Activated T-helper 9 cell treated with anti-CD3 and anti-CD28 coated beads, Interleukin-2, amount 50 U/mL, for 16 hours (primary cell): ENCODE data around the gene C5orf15.
"Not testable (repeated sequence)": the region's sequence is repeated elsewhere in the genome, so short reads cannot be mapped to it uniquely, and the experiment has no call there.

Source experiments
- DNase-seq: peaks from one replicate; pipeline ENCODE4 v3.0.0-alpha.2; 2020; ENCODE audit warnings: low read depth

The C5orf15 gene

DNA sequence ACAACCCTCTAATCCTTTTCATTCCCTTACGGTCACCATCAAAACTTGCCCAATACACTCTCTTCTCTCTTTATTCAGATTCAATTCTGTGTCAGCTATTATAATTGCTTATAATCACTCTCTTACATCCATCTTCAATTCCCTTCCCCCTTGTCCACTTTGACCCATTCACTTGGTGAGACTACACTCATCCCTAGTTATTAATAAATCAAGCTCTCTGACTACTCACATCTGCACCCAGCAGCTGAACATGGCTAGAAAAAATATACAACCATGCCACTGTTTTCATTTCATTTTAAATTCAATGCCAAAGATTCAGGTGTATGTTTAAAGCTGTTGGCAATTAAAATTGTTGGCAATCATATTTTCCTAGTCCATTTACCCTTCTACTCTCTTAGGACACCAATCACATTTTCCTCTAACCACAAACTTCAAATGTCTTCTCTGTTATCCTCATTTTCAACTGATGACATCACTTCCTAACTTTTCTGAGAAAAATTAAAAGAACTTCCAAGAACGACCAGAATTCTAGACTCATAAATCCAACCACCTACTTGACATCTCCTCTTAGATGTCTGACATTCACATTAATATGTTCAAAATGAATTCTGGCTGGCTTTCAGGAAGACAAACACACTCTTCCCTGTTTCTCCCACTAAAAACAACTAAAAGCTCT, 5.5 kb downstream of the C5orf15 start:
- DNase-seq = no peak

DNA sequence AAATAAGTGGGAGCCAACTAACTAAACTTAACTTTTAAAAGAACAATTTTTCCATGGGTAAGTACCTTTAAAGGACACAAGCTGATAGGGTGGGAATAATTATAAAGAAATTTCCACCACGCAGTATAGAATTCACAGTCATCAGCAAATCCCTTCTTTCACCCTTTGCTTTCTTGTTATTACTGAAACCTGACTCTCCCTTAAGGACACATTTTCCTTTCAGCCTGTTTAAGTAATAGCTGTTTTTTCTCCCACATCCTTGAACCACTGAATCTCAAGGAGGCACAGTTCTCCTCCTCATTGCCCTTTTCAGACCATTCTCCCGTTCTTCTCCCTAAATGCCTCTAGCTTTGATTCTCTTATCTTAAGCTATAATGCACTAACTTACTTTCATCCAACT, 6.3 kb downstream of the C5orf15 start:
- no peak for DNase-seq

DNA sequence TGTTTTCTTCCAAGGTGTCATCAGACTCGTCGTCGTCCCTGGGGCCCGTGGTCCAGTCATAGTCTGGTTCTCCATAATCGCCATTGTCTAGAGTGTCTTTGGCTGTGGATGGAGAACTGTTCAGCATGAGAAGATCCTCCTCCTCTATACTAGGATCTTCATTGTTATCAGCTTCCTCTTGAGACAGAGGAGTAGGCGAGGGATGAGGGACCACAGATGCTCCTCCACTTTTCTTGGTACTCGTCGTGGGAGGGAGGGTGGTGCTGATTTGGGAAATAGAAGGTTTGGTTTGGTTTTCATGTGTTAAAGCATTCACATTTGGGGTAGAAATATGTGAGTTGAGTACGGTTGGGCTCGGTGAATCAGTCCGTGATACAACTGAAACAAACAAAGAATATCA, 8.8 kb downstream of the C5orf15 start:
- DNase-seq = no peak

DNA sequence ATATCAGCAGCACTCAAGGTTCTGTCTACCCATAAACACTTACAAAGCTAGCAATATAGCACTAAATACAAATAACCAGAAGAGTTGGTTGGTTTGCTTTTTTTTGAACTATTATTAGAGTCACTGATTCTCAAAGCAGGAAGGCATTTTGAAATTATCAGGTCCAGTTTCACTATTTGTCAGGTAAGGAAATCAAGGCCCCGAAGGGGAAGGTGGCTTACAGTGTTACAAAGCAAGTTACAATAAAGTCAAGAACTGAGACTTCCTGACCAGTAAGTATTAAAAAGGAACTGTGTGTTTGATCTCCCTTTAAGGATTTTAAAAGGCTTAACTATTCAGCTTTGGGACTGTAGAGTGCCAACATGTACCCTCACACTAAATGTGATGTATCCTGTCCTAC, 10.8 kb downstream of the C5orf15 start:
- DNase-seq = no peak

DNA sequence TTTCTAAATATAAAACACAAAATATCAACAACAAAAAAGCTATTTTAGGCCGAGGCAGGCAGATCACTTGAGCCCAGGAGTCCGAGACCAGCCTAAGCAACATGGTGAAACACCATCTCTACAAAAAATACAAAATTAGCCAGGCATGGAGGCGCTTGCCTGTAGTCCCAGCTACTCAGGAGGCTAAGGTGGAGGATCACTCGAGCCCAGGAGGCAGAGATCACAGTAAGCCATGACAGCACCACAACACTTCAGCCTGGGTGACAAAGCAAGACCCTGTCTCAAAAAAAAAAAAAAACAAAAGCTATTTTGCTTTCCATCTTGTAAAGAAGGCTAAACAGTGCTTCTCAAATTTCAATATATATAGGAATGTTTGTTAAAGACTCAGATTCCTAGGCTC, 11.3 kb downstream of the C5orf15 start:
- no peak for DNase-seq

DNA sequence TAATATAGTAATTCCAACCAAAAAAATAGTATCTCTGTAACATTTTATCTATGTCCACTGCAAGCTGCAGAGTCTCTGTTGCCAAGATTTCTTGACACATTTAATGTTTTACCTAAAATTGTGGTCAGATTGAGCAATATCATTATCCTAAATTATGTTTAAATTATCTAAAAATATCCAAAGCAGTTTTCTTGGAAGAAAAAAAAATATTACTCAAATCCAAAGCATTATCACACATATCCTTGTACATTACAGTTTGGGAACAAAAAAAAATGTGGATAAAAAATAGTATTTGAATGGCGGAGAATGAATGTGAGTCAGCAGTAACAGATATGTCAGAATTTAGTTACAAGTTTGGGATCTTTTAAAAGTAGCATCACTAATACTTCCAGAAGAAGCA, 12.2 kb downstream of the C5orf15 start:
- DNase-seq = not testable (repeated sequence)

DNA sequence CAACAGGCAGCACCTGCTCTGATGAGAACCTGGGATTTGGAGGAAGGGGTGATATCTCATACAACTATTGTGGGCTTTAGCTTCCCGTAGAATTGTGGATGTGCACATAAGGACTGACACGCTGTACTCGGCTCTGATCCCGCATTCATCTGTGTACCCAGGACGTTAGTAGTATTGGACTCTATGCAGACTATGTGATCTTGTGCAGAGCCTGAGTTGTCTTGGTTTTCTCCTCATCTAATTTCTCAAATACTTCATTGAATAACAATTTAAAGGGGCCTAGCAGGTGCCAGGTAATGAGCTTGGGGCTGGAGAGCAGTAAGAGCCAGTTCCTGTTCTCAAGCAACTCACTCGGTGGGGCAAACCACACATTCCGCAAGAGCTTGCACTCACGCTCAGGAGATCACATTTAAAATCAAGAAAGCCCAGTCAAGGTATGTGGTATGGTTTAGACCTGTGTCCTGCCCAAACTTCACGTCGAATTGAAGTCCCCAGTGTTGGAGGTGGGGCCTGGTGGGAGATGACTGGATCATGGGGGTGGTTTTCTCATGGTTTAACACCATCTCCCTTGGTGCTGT, 14.8 kb downstream of the C5orf15 start:
- no peak for DNase-seq

DNA sequence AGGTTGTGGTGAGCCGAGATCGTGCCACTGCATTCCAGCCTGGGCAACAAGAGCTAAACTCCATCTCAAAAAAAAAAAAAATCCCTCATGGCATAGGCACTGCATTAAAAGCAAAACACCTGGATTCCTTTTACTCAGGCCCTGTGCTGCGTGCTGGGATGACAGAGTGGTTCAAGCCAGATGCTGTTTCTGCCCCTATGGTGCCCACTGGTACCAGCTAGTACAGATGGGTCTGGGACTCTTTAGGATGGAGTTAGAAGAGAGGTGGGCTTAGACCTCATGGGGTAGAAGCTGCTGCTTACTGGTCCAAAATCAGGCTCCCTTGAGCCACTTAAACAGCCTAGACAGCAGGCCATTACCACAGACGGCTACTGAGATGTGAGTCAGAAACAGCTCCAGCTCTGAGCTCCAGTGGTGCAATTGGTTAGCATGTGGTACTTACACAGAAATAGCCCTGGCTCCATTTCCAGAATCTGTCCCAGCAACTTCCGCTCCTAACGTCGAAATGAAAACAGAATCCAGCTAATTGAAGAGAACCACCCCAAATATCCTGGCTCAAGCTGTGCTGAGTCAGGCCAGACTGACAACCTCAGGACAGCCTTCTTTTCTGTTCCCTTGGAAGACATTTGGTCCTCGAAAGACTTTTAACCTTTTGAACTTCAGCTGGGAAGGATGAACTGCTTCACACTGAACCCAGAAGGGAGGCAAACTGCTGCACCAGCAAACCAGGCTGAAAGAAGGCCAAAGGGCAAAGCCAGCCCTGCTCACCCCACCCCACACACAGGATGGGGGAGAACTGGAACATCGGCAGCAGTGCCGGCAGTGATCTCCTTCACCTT, 15.5 kb downstream of the C5orf15 start:
- no peak for DNase-seq

DNA sequence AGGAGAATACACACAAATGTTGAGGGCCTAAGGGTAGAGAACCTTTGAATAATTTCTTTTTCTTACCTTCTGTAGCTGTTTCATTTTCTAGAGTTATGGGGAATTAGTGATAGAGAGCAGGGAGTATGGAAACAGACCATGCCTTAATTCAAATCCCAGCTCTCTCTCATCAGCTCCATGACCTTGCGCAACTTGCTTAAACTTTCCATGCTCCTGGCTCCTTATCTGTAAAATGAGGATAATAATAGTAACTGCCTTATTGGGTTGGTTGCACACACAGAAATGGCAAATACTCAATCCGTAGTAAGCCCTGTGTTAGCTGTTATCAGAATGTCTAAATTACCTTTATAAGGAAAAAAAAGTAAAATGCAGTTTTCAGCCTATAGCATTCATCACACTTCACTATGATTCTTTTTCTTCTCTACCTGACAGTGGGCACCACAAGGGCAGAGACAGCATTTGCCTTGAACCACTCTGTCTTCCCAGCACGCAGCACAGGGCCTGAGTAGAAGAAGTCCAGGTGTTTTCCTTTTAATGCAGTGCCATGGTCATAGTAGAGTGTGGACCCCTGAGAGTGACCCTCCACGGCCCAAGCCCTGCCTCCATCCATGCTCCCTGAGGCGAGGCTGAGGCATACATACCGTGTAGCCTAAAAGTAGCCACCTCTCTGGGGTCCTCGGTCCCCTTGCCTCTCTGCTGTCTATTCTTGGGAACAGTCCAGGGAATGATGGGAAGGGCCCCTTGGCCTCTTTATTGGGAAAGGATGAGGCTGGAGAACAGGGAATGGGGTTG, 17.4 kb downstream of the C5orf15 start:
- DNase-seq = no peak

DNA sequence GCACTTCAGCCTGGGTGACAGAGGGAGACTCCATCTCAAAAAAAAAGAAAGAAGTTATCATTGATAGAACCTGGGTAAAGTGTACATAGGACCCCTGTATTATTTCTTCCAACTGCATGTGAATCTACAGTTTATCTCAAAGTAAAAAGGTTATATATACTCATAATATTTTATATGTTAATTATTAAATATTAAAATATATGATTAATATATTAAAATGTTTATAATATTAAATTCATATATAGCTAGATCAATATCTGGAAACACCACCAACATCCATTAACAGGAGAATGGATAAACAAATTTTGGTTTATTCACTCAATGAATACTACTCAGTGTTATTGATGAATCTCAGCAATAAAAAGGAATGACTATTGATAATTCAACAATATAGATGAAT, 19.7 kb downstream of the C5orf15 start:
- no peak for DNase-seq

DNA sequence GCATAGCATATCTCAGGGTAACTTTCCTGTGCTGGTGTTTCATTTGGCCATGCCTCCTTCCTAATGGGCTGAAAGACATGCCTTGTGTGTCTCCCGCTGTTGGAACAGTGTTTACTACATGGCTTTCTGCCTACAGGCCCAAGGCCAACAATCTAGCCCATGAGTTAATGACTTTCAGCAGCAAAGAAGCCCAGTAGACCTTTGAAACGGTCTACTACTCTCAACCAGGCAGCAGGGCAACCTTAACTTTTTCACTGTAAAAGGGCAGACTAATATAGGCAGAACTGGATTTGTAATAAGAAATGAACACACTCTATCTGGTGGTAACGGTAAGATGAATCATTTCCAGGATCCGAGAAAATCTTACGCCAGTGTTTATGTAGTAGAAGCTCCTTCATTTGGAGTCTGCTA, 21.0 kb downstream of the C5orf15 start:
- no peak for DNase-seq

DNA sequence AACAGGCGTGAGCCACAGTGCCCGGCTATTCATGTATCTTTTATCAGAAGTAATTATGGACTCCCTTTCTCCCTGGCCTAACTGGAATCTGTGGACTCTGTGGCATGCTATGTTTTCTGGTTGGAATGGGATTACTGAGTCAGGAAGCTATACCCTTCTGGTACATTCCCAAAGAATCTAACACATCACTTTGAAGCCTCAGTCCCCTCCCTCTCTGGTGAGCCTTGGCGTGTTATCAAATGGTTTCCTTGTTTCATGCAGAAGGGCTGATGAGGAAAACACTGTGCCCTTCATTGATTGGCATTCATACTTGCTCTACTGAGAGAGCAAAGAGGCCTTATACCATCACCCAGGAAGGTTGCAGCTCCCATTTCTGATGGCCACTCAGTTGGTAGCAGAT, 22.9 kb downstream of the C5orf15 start:
- no peak for DNase-seq

DNA sequence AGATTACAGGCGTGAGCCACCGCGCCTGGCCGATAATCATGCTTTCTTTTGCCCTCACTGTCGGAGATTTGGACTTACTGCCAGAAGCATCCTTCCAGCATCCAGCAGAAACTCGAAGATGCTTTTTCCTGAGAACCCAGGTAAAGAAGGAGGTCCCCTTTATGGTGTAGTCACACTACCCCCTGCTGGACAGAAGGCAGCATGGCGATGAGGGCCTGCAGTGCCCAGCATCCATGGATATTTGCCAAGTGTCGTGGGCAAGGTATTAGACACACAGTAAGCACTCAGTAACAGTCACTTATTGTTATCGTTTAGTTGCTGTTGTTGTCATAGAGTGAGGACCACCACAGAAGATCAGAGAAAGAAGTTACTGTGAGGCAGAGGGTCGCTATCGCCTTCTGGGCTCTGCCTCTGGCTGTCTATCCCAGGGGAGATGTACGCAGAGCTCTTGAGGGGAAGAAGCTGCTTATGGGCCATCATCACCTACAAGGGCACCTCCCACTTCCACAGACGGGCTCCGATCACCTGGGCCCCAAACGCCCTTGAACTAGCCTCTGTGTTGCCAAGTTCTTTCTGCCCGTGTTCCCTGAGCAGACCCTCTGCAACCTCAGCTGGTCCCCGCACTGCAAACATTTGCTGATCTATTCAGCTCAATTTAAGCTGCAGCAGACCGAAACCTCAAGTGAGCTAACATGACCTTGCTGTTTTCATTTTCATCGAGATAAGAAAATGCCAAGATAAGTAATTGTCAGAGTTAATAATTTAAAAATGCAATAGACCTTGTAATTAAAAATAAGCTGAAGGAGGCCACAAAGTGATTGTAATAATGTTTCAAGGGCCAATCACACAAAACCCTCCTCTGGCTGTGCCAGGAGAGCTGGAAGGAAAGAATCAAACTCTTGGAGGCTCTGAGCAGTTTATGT, 23.9 kb downstream of the C5orf15 start:
- DNase-seq = no peak

DNA sequence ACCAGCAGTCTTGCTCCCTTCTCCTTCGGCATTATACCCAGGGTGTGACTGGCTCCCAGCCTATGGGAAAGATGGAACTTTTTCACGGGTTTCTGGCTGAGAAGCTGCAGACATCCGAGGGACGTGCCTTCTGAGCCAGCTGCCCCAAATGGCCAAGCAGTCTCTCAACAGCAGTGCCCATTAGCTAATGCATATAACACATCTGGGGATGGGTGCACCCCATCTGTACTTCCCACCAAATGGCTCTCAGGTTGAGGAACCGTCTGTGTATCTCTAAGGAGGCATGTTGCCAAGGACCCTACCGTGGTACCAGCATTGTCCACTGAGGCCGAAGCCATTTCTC, 25.0 kb downstream of the C5orf15 start:
- no peak for DNase-seq

DNA sequence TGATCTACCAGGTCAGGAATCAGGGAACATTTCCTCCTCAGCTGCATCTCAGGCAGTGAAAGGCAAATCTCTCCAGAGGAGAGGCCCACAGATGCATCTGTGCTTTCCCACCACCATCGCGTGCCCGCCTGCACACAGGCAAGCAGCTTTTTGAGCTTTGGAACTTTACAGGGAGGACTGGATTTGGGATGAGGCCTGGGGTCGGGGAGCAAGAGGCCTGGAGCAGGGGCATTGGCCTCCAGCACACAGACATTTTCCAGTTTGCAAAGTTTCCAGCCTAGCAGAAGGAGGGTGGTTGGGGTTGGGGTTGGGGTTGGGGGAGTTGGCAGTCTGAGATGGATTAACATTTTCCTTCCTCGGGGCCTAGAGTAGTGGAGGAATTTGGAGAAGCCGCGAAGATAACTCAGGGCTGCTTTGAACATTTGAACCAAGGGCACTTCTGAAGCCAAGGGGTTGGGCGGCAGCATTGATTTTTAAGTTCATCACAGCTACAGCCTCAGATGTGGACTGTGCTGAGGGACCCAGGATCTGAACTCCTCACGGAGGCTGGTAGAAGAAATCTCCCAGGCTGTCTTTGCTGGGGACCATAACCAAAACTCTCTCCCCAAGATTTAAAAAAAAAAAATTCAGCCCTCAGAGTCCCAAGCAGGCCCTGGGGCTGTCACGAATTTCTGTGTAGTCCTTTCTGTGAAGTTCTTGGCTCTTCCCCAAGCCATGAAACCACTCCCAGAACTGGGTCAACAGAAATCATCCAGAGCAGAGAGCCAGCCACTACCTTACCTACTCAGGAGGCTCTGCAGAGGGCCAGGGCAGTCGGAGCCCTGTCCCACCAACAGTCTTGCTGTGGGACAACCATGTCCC, 25.6 kb downstream of the C5orf15 start:
- DNase-seq = no peak

DNA sequence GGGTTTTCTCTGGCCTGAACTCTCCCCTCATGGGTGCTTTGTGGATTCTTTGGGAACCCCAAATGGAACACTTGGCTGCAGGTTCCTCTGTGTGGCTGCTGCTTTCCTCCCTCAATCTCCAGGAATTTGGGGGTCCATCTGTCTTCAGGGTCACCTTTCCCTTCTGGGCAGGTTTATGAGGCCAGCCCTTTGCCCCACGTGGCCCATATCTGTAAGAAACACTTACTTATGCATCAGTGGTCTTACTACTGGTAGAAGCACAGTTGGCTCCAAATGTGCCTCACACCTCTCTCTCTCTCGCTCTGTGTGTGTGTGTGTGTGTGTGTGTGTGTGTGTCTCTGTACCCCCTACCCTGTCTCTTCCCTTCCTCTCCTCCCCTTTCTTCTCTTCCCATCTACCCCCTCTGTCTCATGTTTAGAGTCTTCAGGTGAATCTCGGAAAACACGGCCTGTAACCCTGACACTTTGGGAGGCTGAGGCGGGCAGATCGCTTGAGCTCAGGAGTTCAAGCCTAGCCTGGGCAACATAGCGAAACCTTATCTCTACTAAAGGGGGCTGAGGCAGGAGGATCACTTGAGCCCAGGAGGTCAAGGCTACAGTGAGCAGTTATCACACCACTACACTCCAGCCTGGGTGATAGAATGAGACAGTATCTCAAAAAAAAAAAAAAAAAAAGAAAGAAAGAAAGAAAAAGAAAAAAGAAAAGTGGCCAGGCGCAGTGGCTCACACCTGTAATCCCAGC, 26.8 kb downstream of the C5orf15 start:
- no peak for DNase-seq

DNA sequence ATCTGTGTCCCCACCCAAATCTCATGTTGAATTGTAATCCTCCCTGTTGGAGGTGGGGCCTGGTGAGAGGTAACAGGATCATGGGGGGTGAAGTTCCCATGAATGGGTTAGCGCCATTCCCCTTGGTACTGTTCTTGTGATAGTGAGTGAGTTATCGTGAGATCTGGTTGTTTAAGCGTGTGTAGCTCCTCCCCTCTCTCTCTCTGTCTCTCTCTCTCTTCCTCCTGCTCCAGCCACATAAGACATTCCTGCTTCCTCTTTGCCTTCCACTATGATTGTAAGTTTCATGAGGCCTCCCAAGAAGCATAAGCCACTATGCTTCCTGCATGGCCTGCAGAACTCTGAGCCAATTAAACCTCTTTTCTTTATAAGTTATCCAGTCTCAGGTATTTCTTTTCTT, 28.8 kb downstream of the C5orf15 start:
- no peak for DNase-seq

DNA sequence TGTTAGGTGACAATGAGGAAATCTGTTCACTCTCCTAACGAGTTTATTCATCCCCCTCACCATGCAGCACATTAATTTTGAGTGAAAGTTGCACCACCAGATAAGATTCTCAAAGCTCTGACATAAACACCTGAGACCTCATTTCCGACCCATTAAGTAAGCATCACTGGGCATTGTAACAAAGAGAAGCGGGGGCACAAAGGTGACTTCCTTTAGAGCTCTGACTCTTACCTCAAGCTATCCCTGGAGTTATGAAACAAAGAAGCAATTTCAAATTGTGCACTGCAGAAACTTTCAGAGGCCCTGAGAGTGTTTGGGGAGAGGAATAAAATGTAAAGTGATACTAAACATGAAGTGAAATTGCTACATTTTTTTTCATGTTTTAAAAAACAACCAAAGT, 29.5 kb downstream of the C5orf15 start:
- DNase-seq = no peak

DNA sequence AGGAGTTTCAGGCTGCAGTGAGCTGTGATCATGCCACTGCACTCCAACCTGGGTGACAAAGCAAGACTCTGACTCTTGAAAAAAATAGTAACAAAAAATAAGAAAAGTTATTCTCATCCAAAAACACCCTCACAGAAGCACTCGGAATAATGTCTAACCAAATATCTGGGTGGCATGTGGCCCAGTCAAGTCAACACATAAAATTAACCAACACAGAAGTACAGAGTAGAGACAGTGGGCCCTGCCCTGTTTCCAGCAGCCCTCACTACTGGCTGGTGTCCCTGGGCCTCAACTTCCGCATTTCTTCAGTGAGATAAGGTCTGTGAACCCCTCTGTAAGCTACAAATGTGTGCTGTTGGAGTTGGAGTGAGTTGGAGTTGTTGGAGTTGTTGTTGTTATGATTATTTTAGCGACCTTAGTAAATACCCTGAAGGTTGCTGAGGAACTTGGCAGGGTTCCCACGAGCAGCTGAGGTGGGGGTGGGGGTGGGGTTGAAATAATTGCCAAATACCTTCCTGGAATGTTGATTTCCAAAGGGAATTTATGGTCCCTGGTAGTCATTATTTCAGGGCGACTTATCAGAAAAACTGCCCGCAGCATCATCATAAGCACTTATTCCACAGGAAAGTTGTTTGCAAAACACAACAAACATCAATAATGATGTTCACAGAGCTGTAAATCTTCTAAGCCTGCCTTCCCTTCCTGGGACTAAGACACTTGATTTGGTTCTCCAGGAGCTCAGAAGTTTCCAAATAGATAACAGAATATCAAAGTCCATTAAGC, 30.2 kb downstream of the C5orf15 start:
- DNase-seq = no peak
